Tibial nerve (tissue), 4 donors: ENCODE data around the gene TP53INP2.

ENCODE experiments used
- CTCF ChIP-seq, 5 experiments: fragments of 200-600 bp in 3 of 5; fragments of 450-650 bp in 2 of 5; sonication (generic) in 3 of 5; IDR thresholded peaks; one replicate each; pipeline ENCODE4 v1.5.1; 2016 to 2019; ENCODE audit warnings: antibody characterized with exemption in 5 of 5, mild to moderate bottlenecking in 3 of 5, moderate library complexity in 2 of 5
- EP300 ChIP-seq, 2 donors: sonication (generic); formaldehyde crosslinking; IDR thresholded peaks; one replicate each; pipeline ENCODE4 v1.6.1; 2017; ENCODE audit warnings: antibody characterized with exemption in 2 of 2, mild to moderate bottlenecking in 1 of 2
- POLR2A ChIP-seq, 2 donors: fragments of 450-650 bp; IDR thresholded peaks; one replicate each; pipeline ENCODE4 v1.6.1; 2017; ENCODE audit warnings: antibody characterized with exemption in 2 of 2, mild to moderate bottlenecking in 2 of 2, moderate library complexity in 2 of 2

GRCh38 chr20:34743039-34743438, 38.9 kb downstream of the TP53INP2 start:
- TF ChIP-seq EP300 (IDR thresholded peaks at IDR 0.05) (no peak), POLR2A (IDR thresholded peaks at IDR 0.05) (no peak), CTCF (IDR thresholded peaks at IDR 0.05) (no peak)
